GM12864 (cell line): ENCODE measurements around the gene MAGI1.

Experiments
- DNase-seq: peaks from one replicate; pipeline ENCODE4 v3.0.0-alpha.2; 2011; ENCODE audit warnings: low read depth
- H3K4me3 ChIP-seq: 2 replicates; pipeline ENCODE4 v1.5.1; 2011; ENCODE audit warnings: mild to moderate bottlenecking, low read depth, low read length, control low read depth
- CTCF ChIP-seq: IDR thresholded peaks from 2 replicates; pipeline ENCODE4 v1.5.1; 2011; ENCODE audit warnings: low read depth, mild to moderate bottlenecking, moderate library complexity, low read length, control low read depth, inconsistent platforms; ENCODE audit errors: missing control alignments

The MAGI1 gene

GRCh38 chr3:65361448-65361847 lies 677.3 kb downstream of the MAGI1 start:
- no peak for DNase-seq
- H3K4me3 ChIP-seq = no peak overlapping the region
- TF ChIP-seq CTCF = no peak

DNA sequence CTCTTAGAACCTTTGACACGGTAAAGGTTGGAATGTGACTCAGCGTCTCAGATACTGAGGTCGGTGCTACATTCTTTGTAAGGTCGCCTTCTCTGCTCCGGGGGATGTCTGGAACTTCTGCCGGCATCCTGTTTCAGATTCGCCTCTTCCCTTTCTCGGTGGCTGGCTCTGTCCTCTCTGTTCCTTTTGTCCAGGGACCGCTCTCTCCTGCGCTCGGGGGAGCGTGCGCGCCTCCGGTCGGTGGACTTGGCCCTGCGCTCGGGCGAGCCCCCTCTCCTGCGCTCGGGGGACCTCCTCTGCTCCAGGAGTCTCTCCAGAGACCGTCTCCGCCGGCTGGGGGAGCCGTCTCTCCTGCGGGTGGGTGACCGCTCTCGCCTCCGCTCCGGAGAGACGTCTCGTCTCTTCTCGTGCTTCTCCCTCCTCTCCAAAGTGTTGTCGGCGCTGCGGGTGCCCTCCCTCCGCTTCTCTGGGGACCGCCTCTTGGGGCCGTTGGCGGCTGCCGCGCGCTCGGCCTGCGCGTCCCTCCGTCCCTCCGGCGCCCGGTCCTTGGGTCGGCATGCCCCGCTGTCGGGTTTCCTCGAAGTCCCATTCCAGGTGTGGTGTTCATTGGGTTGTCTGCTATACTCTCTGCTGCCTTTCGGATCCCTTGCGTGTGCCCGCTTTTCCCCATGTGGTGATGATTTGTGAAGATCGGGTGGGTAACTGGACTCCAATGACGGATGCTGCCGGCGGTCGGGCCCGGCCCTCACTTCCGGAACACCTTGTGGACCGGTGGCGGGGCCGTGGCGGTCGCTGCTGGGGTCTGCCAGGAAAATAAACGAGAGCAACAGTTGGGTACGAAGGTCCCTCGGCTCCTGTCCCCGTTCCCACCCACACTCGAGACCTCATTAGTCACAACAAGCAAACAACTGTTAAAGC lies 682.1 kb downstream of the MAGI1 start:
- no peak for DNase-seq
- no peak overlapping the region for H3K4me3 ChIP-seq
- TF ChIP-seq CTCF = no peak

- H3K4me3 ChIP-seq = no peak overlapping the region
- no peak for TF ChIP-seq CTCF
- DNase-seq = no peak
Observed at GRCh38 chr3:65354880-65355279, 683.8 kb downstream of the MAGI1 start.

- no peak for TF ChIP-seq CTCF
- H3K4me3 ChIP-seq = no peak overlapping the region
- no peak for DNase-seq
Observed at GRCh38 chr3:65352951-65353350, 685.8 kb downstream of the MAGI1 start.

- DNase-seq = no peak
- no peak for TF ChIP-seq CTCF
Observed at GRCh38 chr3:65351753-65352152, 687.0 kb downstream of the MAGI1 start.

GRCh38 chr3:65350801-65351476 lies 687.8 kb downstream of the MAGI1 start:
- TF ChIP-seq CTCF = no peak
- no peak for DNase-seq

More at GRCh38 chr3:65351753-65352152, 687.0 kb downstream of the MAGI1 start:
- no peak overlapping the region for H3K4me3 ChIP-seq

More at GRCh38 chr3:65350801-65351476, 687.8 kb downstream of the MAGI1 start:
- H3K4me3 ChIP-seq = no peak overlapping the region
